Activated naive CD8-positive, alpha-beta T cell treated with anti-CD3 and anti-CD28 coated beads, Interleukin-2, amount 50 U/mL, for 24 hours (primary cell): ENCODE data around the gene MACROH2A1.
A peak's percentile ranks its signal among the peaks of the same experiment; 100 is the strongest.

ENCODE experiments used
- ATAC-seq: fragments of 150-1000 bp; cut with Tn5 transposase; one replicate; pipeline ENCODE4 v1.10.0; 2021
- DNase-seq: peaks from one replicate; pipeline ENCODE4 v3.0.0; 2021
- H3K27ac Mint-ChIP-seq: one replicate; pipeline ENCODE4 v1.8.0; 2021; ENCODE audit warnings: mild to moderate bottlenecking, mixed read lengths
- H3K27me3 Mint-ChIP-seq: one replicate; pipeline ENCODE4 v1.8.0; 2021; ENCODE audit warnings: mixed read lengths
- H3K36me3 Mint-ChIP-seq: one replicate; pipeline ENCODE4 v1.8.0; 2021; ENCODE audit warnings: low read depth, mixed read lengths
- H3K4me1 Mint-ChIP-seq: one replicate; pipeline ENCODE4 v1.8.0; 2021; ENCODE audit warnings: mixed read lengths
- H3K4me3 Mint-ChIP-seq: one replicate; pipeline ENCODE4 v1.8.0; 2021; ENCODE audit warnings: mild to moderate bottlenecking, moderate library complexity, mixed read lengths
- H3K9me3 Mint-ChIP-seq: one replicate; pipeline ENCODE4 v1.8.0; 2021; ENCODE audit warnings: mixed read lengths

Gene MACROH2A1

DNA sequence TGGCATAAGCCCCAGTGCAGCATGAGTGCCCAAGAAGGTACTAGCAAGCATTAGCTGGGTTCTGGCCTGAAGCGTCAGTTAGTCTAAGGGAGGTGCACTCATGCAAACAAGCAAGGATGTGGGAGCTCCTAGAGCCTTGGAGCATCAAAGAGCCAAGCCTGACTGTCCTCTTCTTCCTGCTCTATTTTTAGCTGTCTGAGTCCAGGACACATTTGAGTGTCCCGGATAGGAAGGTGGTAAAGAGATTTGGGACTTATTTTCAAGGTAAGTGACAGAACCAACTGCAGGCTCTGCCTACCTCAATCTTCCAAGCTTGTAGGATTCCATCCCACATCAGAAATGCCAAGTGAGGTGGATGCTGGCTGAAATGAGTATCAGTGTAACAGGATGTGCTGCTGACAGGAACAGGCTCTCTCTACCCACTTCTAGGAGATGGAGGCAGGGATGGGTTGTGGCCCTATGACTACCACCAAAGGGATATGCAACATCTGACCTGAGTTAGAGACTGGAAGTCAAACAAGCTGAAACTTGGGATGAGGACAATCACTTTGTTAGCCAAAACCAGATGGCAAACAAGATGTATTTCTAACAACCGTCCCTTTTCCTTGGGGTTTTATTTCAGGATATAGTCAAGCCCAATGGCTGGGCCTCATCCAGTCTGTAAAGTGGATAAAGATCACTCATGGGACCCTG lies 15.1 kb downstream of the MACROH2A1 start:
- H3K27me3 Mint-ChIP-seq = no peaks in the 10 kb centered on the region
- H3K36me3 Mint-ChIP-seq = peaks cover 70% of the 10 kb centered on the region
- H3K4me3 Mint-ChIP-seq = no peak overlapping the region
- DNase-seq (no peak), ATAC-seq (no peak)
- H3K27ac Mint-ChIP-seq = no peak overlapping the region
- no peaks in the 10 kb centered on the region for H3K9me3 Mint-ChIP-seq
- H3K4me1 Mint-ChIP-seq = peaks cover 25% of the 10 kb centered on the region

DNA sequence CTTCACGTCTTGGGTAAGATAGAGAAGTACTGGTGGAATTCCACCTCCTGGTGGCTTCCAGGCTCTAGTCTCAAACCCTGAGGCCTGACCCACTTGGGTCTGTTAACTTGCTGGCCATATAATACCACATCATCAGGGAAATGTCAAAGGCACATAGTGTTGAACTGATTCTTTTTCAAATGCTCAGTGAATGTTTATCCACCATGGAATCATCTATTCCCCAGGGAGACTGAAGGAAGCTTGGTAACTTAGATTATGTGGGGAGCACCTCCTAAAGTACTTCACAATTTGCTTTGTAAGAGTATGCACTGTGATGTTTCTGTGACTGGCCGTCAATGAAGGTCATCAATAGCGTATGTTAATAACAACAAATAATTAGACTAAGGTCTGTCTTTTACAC lies 16.1 kb downstream of the MACROH2A1 start:
- H3K27ac Mint-ChIP-seq = no peak overlapping the region
- H3K27me3 Mint-ChIP-seq = no peaks in the 10 kb centered on the region
- H3K36me3 Mint-ChIP-seq = peaks cover 71% of the 10 kb centered on the region
- ATAC-seq (no peak), DNase-seq (no peak)
- H3K4me1 Mint-ChIP-seq = peaks cover 30% of the 10 kb centered on the region
- H3K4me3 Mint-ChIP-seq = no peak overlapping the region
- no peaks in the 10 kb centered on the region for H3K9me3 Mint-ChIP-seq

DNA sequence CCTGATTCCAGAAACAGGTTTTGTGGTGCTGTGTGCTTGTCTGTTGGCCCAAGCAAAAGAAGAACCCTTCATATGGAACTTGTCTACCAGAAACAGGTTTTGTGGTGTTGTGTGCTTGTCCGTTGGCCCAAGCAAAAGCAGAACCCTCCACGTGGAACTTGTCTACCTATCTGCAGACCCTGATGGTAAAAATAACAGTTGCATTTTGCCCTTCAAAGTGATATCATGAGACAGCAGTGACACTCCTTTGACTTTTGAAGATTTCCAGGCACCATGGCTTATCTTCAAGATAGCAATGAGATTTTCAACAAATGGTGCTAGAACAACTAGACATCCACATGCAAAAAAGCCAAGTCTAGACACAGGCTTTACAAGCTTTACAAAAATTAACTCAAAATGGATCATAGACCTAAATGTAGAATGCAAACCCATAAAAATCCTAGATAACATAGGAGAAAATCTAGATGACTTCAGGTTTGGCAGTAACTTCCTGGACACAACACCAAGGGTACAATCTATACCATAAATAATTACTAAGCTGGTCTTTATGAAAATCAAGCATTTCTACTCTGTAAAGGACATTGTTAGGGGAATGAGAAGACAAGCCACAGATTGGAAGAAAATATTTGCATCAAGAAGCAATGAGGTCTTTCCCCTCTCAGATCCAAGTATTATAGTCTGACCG lies 16.8 kb downstream of the MACROH2A1 start:
- DNase-seq (no peak), ATAC-seq (no peak)
- Mint-ChIP-seq H3K27me3 (no peaks in the 10 kb centered on the region), H3K9me3 (no peaks in the 10 kb centered on the region), H3K4me1 (peaks cover 33% of the 10 kb centered on the region), H3K36me3 (peaks cover 74% of the 10 kb centered on the region), H3K4me3 (no peak overlapping the region), H3K27ac (no peak overlapping the region)

DNA sequence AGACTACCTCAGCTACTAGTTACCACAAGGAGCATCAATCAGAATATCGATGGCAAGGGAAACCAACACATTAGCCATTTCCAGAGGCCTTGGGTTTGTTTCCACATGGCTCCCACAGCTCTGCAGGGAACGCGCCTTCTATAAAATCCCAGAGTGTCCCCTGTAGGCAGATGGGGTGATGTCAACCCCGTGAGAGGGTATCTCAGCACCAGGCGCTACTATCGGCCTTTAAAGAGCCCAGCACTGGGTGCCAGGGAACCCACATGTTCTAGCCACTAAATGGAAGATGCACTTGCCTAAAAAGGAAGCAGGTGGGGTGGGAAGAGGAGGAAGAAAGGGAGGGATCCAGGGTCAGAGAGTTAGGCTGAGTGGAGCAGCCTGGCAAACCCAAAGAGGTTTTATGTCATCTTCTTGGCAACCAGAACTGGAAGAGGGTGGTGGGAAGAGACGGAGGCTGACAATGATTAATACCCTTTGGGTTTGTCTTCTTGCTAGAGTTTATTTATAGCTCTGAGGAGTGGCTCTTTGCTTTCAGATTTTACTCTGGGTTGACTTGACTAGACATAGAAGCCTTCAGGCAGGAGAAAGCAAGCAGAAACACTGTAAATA lies 19.9 kb downstream of the MACROH2A1 start:
- H3K4me1 Mint-ChIP-seq = peaks cover 31% of the 10 kb centered on the region
- peaks cover 71% of the 10 kb centered on the region for H3K36me3 Mint-ChIP-seq
- no peak for ATAC-seq
- no peak for DNase-seq
- no peaks in the 10 kb centered on the region for H3K27me3 Mint-ChIP-seq
- no peak overlapping the region for H3K27ac Mint-ChIP-seq
- no peak overlapping the region for H3K4me3 Mint-ChIP-seq
- H3K9me3 Mint-ChIP-seq = no peaks in the 10 kb centered on the region

DNA sequence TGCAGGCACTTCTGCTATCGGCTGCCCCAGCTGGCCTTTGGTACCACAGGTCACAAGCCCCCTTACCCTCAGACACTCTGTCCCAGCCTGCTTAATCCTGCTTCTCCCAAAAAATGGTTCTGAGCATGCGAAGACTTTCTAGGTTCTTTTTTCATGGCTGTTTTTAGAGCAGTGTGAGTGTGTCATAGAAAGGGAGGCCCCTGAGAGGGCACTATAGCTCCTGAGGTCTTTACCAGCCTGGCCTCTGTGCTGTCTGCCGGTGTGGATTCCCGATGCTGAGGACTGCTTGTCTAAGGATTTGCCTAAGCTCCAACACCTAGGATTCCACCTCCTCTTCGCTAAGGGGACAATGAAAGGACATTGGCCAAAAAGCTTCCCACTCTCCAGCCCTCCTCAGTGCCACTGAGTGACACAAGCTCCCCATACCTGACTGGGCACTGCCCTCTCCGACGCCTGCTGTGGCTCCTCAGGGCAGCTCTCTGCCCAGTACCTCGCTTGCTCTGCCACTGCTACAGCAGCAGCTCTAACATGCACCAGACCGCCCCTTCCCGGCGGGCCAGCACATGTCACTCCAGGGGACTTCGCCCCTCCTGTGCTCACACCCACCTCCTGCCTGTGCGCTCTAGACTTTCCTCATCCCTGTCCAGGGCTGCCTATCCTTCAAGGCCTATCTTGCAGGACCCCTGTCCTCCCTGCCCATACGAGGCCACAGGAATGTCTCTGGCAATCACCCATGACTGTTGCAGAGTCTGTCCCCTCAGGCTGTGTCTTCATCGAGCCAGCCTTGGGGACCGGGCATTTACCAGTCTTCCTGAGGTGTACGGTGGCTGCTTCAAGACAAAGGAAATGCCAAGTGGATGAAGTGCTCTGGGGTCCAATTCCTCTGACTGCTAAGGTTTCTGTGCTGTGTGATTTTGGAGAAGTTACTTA lies 21.0 kb downstream of the MACROH2A1 start:
- ATAC-seq (no peak), DNase-seq (no peak)
- Mint-ChIP-seq H3K27ac (peak overlapping the region; percentile 57), H3K4me3 (no peak overlapping the region), H3K36me3 (peaks cover 68% of the 10 kb centered on the region), H3K4me1 (peaks cover 38% of the 10 kb centered on the region), H3K27me3 (no peaks in the 10 kb centered on the region), H3K9me3 (no peaks in the 10 kb centered on the region)

DNA sequence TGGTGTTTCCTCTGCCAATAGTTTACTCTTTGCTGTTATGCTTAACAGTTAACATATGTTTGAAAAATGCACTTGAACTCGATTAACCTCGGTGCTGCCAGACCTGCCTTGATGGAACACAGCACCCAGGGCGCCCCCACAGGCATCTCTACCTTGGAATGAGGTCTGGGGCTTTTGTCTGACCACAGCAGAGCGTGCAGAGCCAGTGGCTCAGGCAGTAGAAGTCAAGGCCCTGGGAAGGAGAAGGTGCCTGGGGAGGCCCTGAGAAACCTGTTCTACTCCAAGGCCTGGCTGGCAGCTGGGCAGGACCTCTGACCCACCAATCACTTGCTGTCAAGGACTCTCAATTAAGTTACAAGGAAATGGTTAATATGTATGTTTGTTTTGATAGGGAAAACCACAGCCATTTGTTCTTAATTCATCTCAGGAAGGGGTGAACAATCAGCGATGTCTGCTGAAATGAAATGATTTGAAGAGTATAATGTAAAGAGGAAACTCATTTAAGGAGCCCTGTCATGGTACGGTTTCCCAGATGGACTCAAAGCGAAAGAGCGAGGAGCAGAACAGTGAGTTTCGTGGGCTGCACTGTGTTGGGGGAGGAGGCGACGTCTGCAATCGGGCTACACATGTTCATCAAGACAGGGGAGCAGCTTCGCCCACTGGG lies 21.9 kb downstream of the MACROH2A1 start:
- H3K4me1 Mint-ChIP-seq = peaks cover 41% of the 10 kb centered on the region
- DNase-seq (peak; percentile 9), ATAC-seq (peak; percentile 71)
- H3K36me3 Mint-ChIP-seq = peaks cover 58% of the 10 kb centered on the region
- no peak overlapping the region for H3K4me3 Mint-ChIP-seq
- peak overlapping the region; percentile 57 for H3K27ac Mint-ChIP-seq
- no peaks in the 10 kb centered on the region for H3K9me3 Mint-ChIP-seq
- no peaks in the 10 kb centered on the region for H3K27me3 Mint-ChIP-seq

DNA sequence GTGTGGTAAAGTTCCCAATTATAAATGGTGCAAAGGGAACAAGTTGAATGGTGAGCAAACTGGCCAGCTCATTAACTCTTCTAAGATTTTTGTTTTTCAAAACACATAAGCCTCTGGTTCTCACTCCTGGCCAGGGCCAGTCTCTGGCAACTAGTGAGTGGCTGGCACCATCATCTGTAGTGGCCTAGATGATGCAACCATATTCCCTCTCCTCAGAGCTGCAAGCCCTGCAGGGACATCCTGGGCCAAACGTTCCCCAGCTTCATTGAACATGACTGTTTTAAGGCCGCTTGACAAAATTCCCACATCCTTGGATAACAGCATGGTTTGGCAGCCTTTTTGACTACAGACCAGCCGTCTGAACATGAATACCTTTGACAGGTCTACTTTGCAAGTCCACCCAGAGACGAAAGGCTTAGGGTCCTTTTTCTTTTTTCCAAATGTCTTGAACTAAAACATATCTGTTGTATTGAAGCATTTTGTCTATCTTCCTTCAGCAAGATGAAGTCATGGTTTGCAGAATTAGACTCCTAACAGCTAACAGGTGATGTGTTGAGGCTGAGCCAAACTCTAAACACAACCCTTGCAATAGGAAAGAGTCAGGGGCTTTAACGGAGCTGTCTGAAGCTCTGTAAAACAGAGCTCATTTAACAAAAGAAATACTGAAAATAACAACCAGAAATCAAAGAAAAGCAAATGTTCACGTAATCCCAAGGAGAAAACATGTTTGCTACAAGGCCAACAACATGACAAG lies 23.8 kb downstream of the MACROH2A1 start:
- ATAC-seq = no peak

DNA sequence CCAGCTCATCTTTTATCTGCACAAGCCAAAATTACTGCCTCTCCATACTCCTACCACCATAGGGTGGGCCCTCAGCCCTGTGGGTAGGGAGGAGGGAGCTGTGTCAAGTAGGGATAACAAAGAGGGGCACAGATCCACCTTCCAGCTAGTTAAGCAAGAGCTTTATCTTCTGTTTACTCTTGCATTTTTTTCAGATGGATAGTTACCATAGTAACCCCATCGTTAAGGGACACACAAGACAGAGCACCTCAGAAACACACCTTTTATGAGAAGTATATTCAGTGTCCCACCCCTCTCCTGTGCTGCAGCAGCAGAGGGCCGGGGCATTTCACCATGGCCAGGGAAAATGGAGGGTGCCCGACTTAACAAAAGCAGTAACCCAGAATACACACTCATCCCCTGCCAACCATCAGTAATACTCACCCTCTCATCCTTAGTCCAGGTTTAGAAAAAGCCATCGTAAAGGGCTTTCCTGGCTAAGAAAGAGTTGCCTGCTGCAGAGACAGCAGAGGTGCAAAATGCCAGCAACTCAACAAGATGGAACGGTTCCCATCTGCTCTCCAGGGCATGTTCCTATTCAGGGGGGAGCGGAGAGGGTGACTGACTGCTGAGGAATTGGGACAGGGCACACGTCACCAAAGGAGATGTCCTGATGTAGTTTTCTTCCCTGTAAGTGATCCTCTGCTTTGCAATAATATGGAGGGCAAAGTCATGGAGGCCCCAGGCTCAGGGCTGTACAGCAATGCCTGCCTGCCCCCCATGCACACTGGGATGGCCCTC lies 25.1 kb downstream of the MACROH2A1 start:
- no peak overlapping the region for H3K27ac Mint-ChIP-seq
- no peaks in the 10 kb centered on the region for H3K9me3 Mint-ChIP-seq
- ATAC-seq = no peak
- no peak for DNase-seq
- H3K36me3 Mint-ChIP-seq = peaks cover 53% of the 10 kb centered on the region
- no peaks in the 10 kb centered on the region for H3K27me3 Mint-ChIP-seq
- no peak overlapping the region for H3K4me3 Mint-ChIP-seq
- peaks cover 36% of the 10 kb centered on the region for H3K4me1 Mint-ChIP-seq

More for the DNA sequence above, 23.8 kb downstream of the MACROH2A1 start:
- Mint-ChIP-seq H3K36me3 (peaks cover 53% of the 10 kb centered on the region), H3K9me3 (no peaks in the 10 kb centered on the region), H3K4me1 (peaks cover 41% of the 10 kb centered on the region), H3K27me3 (no peaks in the 10 kb centered on the region), H3K27ac (no peak overlapping the region), H3K4me3 (no peak overlapping the region)
- no peak for DNase-seq

DNA sequence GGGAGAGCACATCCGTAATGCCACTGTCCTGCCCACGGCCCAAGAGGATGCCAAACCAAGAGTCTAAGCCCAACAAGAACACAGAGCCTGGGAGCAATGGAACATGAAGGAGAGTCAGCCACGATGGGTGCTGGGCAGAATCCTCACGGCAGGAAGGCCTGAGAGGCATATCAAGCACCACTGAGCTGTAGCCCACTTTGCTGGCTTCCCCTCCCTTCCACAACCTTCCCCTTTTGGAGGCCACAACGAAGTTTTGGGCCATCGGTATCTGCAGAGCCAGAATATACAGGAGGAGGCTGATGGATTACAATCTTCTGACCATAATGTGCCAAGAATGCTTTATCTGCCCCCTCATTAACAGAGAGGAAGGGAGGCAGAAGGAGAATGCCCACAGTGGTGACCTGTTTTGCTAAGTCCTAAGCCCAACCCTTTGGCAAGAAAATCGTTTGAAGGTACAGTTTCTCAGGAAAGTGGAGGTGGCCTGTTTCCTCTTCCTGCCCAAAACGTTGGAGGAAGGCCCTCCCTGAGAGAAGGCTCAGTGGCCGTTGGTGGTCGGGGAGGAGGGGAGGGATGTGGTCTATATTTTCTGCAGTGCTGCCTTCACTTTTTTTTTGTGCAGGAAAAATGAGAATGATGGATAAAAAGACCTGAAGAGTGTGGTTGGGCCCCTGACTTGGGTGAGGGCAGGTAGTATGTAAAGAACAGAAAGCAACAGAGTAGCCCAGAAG lies 26.2 kb downstream of the MACROH2A1 start:
- H3K27ac Mint-ChIP-seq = no peak overlapping the region
- H3K27me3 Mint-ChIP-seq = no peaks in the 10 kb centered on the region
- H3K4me3 Mint-ChIP-seq = no peak overlapping the region
- no peaks in the 10 kb centered on the region for H3K9me3 Mint-ChIP-seq
- DNase-seq = no peak
- no peak for ATAC-seq
- peaks cover 46% of the 10 kb centered on the region for H3K36me3 Mint-ChIP-seq
- H3K4me1 Mint-ChIP-seq = peaks cover 25% of the 10 kb centered on the region

DNA sequence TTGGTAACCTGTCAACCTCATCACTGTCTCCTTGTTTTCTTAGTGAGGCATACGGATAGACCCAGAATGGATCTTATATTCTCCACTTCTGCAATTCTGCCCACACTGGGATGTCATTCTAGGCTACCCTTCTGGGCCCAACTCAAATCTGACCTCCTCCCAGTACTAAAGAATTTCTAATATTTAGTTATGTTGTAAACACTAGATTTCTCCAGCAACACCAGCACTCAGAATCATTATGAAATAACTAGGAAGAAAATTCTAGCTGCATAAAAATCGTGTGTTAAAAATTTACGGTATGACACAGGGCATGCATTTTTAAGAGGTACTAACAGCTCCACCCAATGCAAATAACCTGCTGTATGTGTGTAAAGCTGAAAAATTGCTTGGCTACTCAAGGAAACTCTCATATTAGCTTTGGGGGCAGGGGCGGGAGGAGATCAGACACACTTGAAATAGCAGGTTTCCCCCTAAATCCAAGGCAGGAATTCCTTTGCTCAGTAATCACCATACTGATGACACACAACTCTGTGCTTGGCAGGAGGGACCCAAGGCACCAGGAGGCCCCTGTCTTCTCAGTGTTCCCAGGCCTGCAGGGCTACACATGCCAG lies 27.3 kb downstream of the MACROH2A1 start:
- no peak for ATAC-seq
- Mint-ChIP-seq H3K9me3 (no peaks in the 10 kb centered on the region), H3K4me1 (peaks cover 17% of the 10 kb centered on the region), H3K27me3 (no peaks in the 10 kb centered on the region), H3K4me3 (no peak overlapping the region), H3K36me3 (peaks cover 49% of the 10 kb centered on the region), H3K27ac (no peak overlapping the region)
- no peak for DNase-seq

DNA sequence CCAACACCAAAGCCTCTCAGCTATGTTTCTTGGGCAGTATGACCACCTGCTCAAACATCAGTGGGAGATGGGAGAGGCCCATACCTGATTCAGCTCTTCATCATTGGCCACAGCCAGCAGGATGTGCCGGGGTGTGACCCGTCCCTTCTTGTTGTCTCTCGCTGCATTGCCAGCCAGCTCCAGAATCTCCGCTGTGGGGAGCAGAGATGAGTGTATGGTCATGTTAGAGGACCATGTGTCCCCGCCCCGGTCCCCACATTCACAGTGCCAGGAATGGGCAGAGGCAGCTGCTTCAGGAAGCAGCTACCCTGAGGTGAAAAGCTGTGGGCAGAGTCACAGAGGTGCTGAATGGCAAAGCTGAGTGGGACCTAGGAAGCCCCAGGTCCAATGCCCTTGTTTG lies 29.1 kb downstream of the MACROH2A1 start:
- H3K36me3 Mint-ChIP-seq = peaks cover 52% of the 10 kb centered on the region
- H3K4me1 Mint-ChIP-seq = peaks cover 15% of the 10 kb centered on the region
- H3K27me3 Mint-ChIP-seq = no peaks in the 10 kb centered on the region
- H3K9me3 Mint-ChIP-seq = no peaks in the 10 kb centered on the region
- ATAC-seq = no peak
- no peak for DNase-seq
- H3K27ac Mint-ChIP-seq = no peak overlapping the region
- no peak overlapping the region for H3K4me3 Mint-ChIP-seq

DNA sequence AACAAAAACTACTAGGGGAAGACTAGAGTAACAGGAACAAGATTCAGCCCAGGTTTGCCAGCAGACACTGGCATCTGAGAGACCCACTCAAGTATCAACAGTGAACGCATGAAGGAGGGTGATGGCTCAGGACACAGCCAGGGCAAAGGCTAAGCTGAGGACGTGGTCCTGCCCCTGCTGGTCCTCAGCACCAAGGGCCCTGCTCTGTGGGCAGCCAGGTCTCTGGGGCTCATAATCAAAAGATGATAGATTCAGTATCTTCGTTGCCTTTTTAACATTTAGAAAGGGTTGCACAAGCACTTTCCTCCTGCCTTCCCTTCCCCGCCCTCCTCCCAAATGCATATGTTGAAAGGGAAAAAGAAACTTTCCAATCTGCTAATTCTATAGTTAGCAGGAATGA lies 31.5 kb downstream of the MACROH2A1 start:
- Mint-ChIP-seq H3K4me1 (peaks cover 4% of the 10 kb centered on the region), H3K9me3 (no peaks in the 10 kb centered on the region), H3K4me3 (no peak overlapping the region), H3K27ac (no peak overlapping the region), H3K36me3 (peaks cover 64% of the 10 kb centered on the region), H3K27me3 (no peaks in the 10 kb centered on the region)
- DNase-seq (no peak), ATAC-seq (no peak)
